ENCODE results near the gene JMY. TPM values are rescaled to one million over a fixed set of nuclear protein-coding genes. Genes with fewer than 3 reads are reported as not detected.

Gene JMY
- total RNA-seq, 1 experiment from 2014 or later: 19.3 TPM

- DNase-seq (ENCODE audit: unreplicated experiment): no peak
- H3K27ac Mint-ChIP-seq (ENCODE audit: low read depth, unreplicated experiment): no peak overlapping the region
- ChIA-PET POLR2A (interaction anchor here (1.7 kb wide), 1 partner anchor 49 kb away, joined by 4 read pairs; no protein-coding TSS in a partner anchor), CTCF (no interaction called here)
- no peaks in the 10 kb centered on the region for H3K4me1 Mint-ChIP-seq (ENCODE audit: insufficient read depth, unreplicated experiment)
- H3K27me3 Mint-ChIP-seq (ENCODE audit: insufficient read depth, unreplicated experiment): no peaks in the 10 kb centered on the region
- intact Hi-C loops (cut with micrococcal nuclease): no loop called here
- no peaks in the 10 kb centered on the region for H3K9me3 Mint-ChIP-seq (ENCODE audit: unreplicated experiment)
- no peak overlapping the region for H3K4me3 Mint-ChIP-seq (ENCODE audit: unreplicated experiment)
- no peak for TF ChIP-seq CTCF (IDR thresholded peaks at IDR 0.05; ENCODE audit: unreplicated experiment)
- BruUV-seq (replicated peaks): no TSS peak
- H3K36me3 Mint-ChIP-seq (ENCODE audit: insufficient read depth, unreplicated experiment): peaks cover 43% of the 10 kb centered on the region
Measured at GRCh38 chr5:79285285-79285684, 49.4 kb downstream of the JMY start.

- BruUV-seq (replicated peaks): no TSS peak
- no peaks in the 10 kb centered on the region for H3K27me3 Mint-ChIP-seq (ENCODE audit: insufficient read depth, unreplicated experiment)
- H3K36me3 Mint-ChIP-seq (ENCODE audit: insufficient read depth, unreplicated experiment): peaks cover 49% of the 10 kb centered on the region
- no peaks in the 10 kb centered on the region for H3K4me1 Mint-ChIP-seq (ENCODE audit: insufficient read depth, unreplicated experiment)
- intact Hi-C loops (cut with micrococcal nuclease): no loop called here
- no peak for DNase-seq (ENCODE audit: unreplicated experiment)
- H3K27ac Mint-ChIP-seq (ENCODE audit: low read depth, unreplicated experiment): no peak overlapping the region
- TF ChIP-seq CTCF (IDR thresholded peaks at IDR 0.05; ENCODE audit: unreplicated experiment): no peak
- H3K9me3 Mint-ChIP-seq (ENCODE audit: unreplicated experiment): no peaks in the 10 kb centered on the region
- no peak overlapping the region for H3K4me3 Mint-ChIP-seq (ENCODE audit: unreplicated experiment)
- ChIA-PET CTCF (no interaction called here), POLR2A (interaction anchor here (1.7 kb wide), 1 partner anchor 49 kb away, joined by 4 read pairs; no protein-coding TSS in a partner anchor)
Measured at GRCh38 chr5:79285833-79286232, 49.9 kb downstream of the JMY start.

- Mint-ChIP-seq H3K27ac (ENCODE audit: low read depth, unreplicated experiment) (peak overlapping the region; percentile 12), H3K27me3 (ENCODE audit: insufficient read depth, unreplicated experiment) (no peaks in the 10 kb centered on the region), H3K4me3 (ENCODE audit: unreplicated experiment) (no peak overlapping the region), H3K9me3 (ENCODE audit: unreplicated experiment) (no peaks in the 10 kb centered on the region), H3K4me1 (ENCODE audit: insufficient read depth, unreplicated experiment) (no peaks in the 10 kb centered on the region), H3K36me3 (ENCODE audit: insufficient read depth, unreplicated experiment) (peaks cover 56% of the 10 kb centered on the region)
- BruUV-seq (replicated peaks): no TSS peak
- intact Hi-C loops (cut with micrococcal nuclease): no loop called here
- TF ChIP-seq CTCF (IDR thresholded peaks at IDR 0.05; ENCODE audit: unreplicated experiment): no peak
- CTCF ChIA-PET: interaction anchor here (1.0 kb wide), 1 partner anchor 263 kb away, joined by 3 read pairs; no protein-coding TSS in a partner anchor
- no peak for DNase-seq (ENCODE audit: unreplicated experiment)
- POLR2A ChIA-PET: interaction anchor here (1.1 kb wide), 1 partner anchor 50 kb away, joined by 3 read pairs; no protein-coding TSS in a partner anchor
Measured at GRCh38 chr5:79287380-79287779, 51.4 kb downstream of the JMY start.

GRCh38 chr5:79287907-79288306 is 52.0 kb downstream of the JMY start:
- intact Hi-C loops (cut with micrococcal nuclease): no loop called here
- POLR2A ChIA-PET: interaction anchor here (1.1 kb wide), 1 partner anchor 51 kb away, joined by 3 read pairs; no protein-coding TSS in a partner anchor
- TF ChIP-seq CTCF (IDR thresholded peaks at IDR 0.05; ENCODE audit: unreplicated experiment): no peak
- Mint-ChIP-seq H3K9me3 (ENCODE audit: unreplicated experiment) (no peaks in the 10 kb centered on the region), H3K27ac (ENCODE audit: low read depth, unreplicated experiment) (no peak overlapping the region), H3K27me3 (ENCODE audit: insufficient read depth, unreplicated experiment) (no peaks in the 10 kb centered on the region), H3K4me1 (ENCODE audit: insufficient read depth, unreplicated experiment) (no peaks in the 10 kb centered on the region), H3K36me3 (ENCODE audit: insufficient read depth, unreplicated experiment) (peaks cover 60% of the 10 kb centered on the region), H3K4me3 (ENCODE audit: unreplicated experiment) (no peak overlapping the region)
- CTCF ChIA-PET: interaction anchor here (1.0 kb wide), 1 partner anchor 264 kb away, joined by 3 read pairs; no protein-coding TSS in a partner anchor
- no TSS peak for BruUV-seq (replicated peaks)
- no peak for DNase-seq (ENCODE audit: unreplicated experiment)
